SK-N-SH treated with all-trans-retinoic acid at 6 μM for 48 hours (cell line): ENCODE results near the gene G6PC1.
"Not testable (repeated sequence)": the region's sequence is repeated elsewhere in the genome, so short reads cannot be mapped to it uniquely, and the experiment has no call there.

ENCODE experiments used
- ATAC-seq: fragments of 200-7000 bp; cut with Tn5 transposase; 3 replicates; pipeline ENCODE4 v1.9.1; 2020; ENCODE audit warnings: mild to moderate bottlenecking, moderate library complexity
- ARNTL ChIP-seq: fragments of 450-650 bp; formaldehyde crosslinking; IDR thresholded peaks from 2 replicates; pipeline ENCODE4 v1.5.0; 2020; ENCODE audit warnings: low read depth, mild to moderate bottlenecking, moderate library complexity, borderline replicate concordance
- BACH2 ChIP-seq: fragments of 250-450 bp; sonication (Bioruptor Pico); IDR thresholded peaks from 2 replicates; pipeline ENCODE4 v1.9.0; 2021; ENCODE audit warnings: mild to moderate bottlenecking, borderline replicate concordance
- CSDC2 ChIP-seq: fragments of 250-450 bp; sonication (Bioruptor Pico); IDR thresholded peaks from 2 replicates; pipeline ENCODE4 v1.5.0; 2020; ENCODE audit warnings: mild to moderate bottlenecking, moderate library complexity
- ESRRG ChIP-seq: fragments of 250-450 bp; sonication (Bioruptor Pico); IDR thresholded peaks from 2 replicates; pipeline ENCODE4 v1.6.1; 2021; ENCODE audit warnings: mild to moderate bottlenecking
- GLIS3 ChIP-seq: fragments of 250-450 bp; sonication (Bioruptor Pico); IDR thresholded peaks from 2 replicates; pipeline ENCODE4 v1.5.0; 2020; ENCODE audit warnings: mild to moderate bottlenecking, moderate library complexity
- ISL1 ChIP-seq: fragments of 250-450 bp; sonication (Bioruptor Pico); IDR thresholded peaks from 2 replicates; pipeline ENCODE4 v2.1.2; 2022; ENCODE audit warnings: mild to moderate bottlenecking, moderate library complexity
- OSR1 ChIP-seq: fragments of 250-450 bp; sonication (Bioruptor Pico); IDR thresholded peaks from 2 replicates; pipeline ENCODE4 v1.8.0; 2022; ENCODE audit warnings: moderate library complexity, mild to moderate bottlenecking, inconsistent platforms
- PPARA ChIP-seq: fragments of 250-450 bp; sonication (Bioruptor Pico); IDR thresholded peaks from 2 replicates; pipeline ENCODE4 v1.5.0; 2020; ENCODE audit warnings: mild to moderate bottlenecking, borderline replicate concordance
- RARB ChIP-seq: fragments of 250-450 bp; sonication (Bioruptor Pico); IDR thresholded peaks from 2 replicates; pipeline ENCODE4 v1.8.0; 2021; ENCODE audit warnings: mild to moderate bottlenecking, moderate library complexity
- SNAI2 ChIP-seq: fragments of 250-450 bp; sonication (Bioruptor Pico); IDR thresholded peaks from 2 replicates; pipeline ENCODE4 v1.5.0; 2020; ENCODE audit warnings: mild to moderate bottlenecking, moderate library complexity
- TCF4 ChIP-seq: fragments of 250-450 bp; sonication (Bioruptor Pico); IDR thresholded peaks from 2 replicates; pipeline ENCODE4 v1.8.0; 2021; ENCODE audit warnings: mild to moderate bottlenecking, moderate library complexity, borderline replicate concordance
- TOX ChIP-seq: fragments of 250-450 bp; sonication (Bioruptor Pico); IDR thresholded peaks from 2 replicates; pipeline ENCODE4 v1.8.0; 2021; ENCODE audit warnings: mild to moderate bottlenecking, moderate library complexity, borderline replicate concordance
- ZC3H10 ChIP-seq: fragments of 250-450 bp; sonication (Bioruptor Pico); IDR thresholded peaks from 2 replicates; pipeline ENCODE4 v1.5.1; 2021; ENCODE audit warnings: mild to moderate bottlenecking, moderate library complexity
- ZFP3 ChIP-seq: fragments of 250-450 bp; sonication (Bioruptor Pico); IDR thresholded peaks from 2 replicates; pipeline ENCODE4 v1.5.0; 2020; ENCODE audit warnings: mild to moderate bottlenecking, moderate library complexity
- ZFP30 ChIP-seq: fragments of 450-650 bp; formaldehyde crosslinking; IDR thresholded peaks from 2 replicates; pipeline ENCODE4 v1.5.0; 2022; ENCODE audit warnings: mild to moderate bottlenecking, moderate library complexity
- ZNF565 ChIP-seq: fragments of 450-650 bp; formaldehyde crosslinking; conservative IDR thresholded peaks from 2 replicates; pipeline ENCODE4 v1.5.0; 2020; ENCODE audit warnings: low read depth, mild to moderate bottlenecking, moderate library complexity
- ZNF70 ChIP-seq: fragments of 450-650 bp; formaldehyde crosslinking; IDR thresholded peaks from 2 replicates; pipeline ENCODE4 v1.5.0; 2020; ENCODE audit warnings: mild to moderate bottlenecking, moderate library complexity
- ZNF8 ChIP-seq: fragments of 450-650 bp; formaldehyde crosslinking; IDR thresholded peaks from 2 replicates; pipeline ENCODE4 v1.5.0; 2020; ENCODE audit warnings: mild to moderate bottlenecking, moderate library complexity
- TF ChIP-seq, protein P1 (sequence below): fragments of 250-450 bp; sonication (Bioruptor Pico); IDR thresholded peaks from 2 replicates; pipeline ENCODE4 v1.5.1; 2021; ENCODE audit warnings: mild to moderate bottlenecking, moderate library complexity
- TF ChIP-seq, protein P2 (sequence below): fragments of 250-450 bp; sonication (Bioruptor Pico); IDR thresholded peaks from 2 replicates; pipeline ENCODE4 v1.5.0; 2020; ENCODE audit warnings: mild to moderate bottlenecking, moderate library complexity
- TF ChIP-seq, protein P3 (sequence below): fragments of 250-450 bp; sonication (Bioruptor Pico); IDR thresholded peaks from 2 replicates; pipeline ENCODE4 v1.8.0; 2021; ENCODE audit warnings: low read depth, mild to moderate bottlenecking, moderate library complexity, borderline replicate concordance
- TF ChIP-seq, protein P4 (sequence below): fragments of 250-450 bp; sonication (Bioruptor Pico); IDR thresholded peaks from 2 replicates; pipeline ENCODE4 v1.5.1; 2020; ENCODE audit warnings: low read depth, mild to moderate bottlenecking, moderate library complexity
- TF ChIP-seq, protein P5 (sequence below): fragments of 250-450 bp; sonication (Bioruptor Pico); IDR thresholded peaks from 2 replicates; pipeline ENCODE4 v1.8.0; 2020; ENCODE audit warnings: mild to moderate bottlenecking, moderate library complexity, borderline replicate concordance

G6PC1 gene

DNA sequence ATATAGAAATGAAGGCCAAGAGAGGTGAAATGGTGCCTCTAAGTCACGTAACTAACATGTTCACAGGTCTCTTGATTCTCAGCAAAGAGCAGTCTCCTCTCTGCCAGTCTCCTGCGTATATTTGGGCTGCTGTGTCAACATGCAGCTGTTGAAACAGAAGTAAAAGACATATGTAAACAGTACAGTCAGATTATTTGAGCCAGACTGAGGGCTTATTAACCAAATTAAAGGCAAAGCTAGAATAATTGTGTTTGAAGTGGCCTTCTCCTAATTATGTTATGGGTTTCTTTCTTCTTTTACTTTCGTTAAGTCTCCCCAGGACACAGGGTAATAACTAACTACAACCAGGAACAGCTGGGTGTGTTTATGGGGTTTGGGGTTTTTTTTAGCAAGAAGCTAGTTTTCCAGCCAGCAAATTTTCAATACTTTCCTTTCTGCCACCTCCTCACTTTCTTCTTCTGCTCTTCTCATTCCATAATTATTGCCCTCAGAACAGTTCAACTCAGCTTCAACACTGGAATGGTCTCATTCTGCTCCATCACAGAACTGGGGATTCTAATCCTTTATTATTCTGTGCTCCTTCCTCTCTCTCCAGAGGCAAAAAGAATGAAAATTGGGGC, 18.4 kb downstream of the G6PC1 start:
- no peak for ATAC-seq
- TF ChIP-seq, protein P1, sequence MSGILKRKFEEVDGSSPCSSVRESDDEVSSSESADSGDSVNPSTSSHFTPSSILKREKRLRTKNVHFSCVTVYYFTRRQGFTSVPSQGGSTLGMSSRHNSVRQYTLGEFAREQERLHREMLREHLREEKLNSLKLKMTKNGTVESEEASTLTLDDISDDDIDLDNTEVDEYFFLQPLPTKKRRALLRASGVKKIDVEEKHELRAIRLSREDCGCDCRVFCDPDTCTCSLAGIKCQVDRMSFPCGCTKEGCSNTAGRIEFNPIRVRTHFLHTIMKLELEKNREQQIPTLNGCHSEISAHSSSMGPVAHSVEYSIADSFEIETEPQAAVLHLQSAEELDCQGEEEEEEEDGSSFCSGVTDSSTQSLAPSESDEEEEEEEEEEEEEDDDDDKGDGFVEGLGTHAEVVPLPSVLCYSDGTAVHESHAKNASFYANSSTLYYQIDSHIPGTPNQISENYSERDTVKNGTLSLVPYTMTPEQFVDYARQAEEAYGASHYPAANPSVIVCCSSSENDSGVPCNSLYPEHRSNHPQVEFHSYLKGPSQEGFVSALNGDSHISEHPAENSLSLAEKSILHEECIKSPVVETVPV: no peak
- TF ChIP-seq, protein P2, sequence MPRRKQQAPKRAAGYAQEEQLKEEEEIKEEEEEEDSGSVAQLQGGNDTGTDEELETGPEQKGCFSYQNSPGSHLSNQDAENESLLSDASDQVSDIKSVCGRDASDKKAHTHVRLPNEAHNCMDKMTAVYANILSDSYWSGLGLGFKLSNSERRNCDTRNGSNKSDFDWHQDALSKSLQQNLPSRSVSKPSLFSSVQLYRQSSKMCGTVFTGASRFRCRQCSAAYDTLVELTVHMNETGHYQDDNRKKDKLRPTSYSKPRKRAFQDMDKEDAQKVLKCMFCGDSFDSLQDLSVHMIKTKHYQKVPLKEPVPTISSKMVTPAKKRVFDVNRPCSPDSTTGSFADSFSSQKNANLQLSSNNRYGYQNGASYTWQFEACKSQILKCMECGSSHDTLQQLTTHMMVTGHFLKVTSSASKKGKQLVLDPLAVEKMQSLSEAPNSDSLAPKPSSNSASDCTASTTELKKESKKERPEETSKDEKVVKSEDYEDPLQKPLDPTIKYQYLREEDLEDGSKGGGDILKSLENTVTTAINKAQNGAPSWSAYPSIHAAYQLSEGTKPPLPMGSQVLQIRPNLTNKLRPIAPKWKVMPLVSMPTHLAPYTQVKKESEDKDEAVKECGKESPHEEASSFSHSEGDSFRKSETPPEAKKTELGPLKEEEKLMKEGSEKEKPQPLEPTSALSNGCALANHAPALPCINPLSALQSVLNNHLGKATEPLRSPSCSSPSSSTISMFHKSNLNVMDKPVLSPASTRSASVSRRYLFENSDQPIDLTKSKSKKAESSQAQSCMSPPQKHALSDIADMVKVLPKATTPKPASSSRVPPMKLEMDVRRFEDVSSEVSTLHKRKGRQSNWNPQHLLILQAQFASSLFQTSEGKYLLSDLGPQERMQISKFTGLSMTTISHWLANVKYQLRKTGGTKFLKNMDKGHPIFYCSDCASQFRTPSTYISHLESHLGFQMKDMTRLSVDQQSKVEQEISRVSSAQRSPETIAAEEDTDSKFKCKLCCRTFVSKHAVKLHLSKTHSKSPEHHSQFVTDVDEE (CRISPR knock-in tag): no peak
- TF ChIP-seq PPARA (CRISPR knock-in tag) (no peak), BACH2 (CRISPR knock-in tag) (no peak), ISL1 (CRISPR knock-in tag) (no peak), RARB (no peak), ZC3H10 (no peak), TCF4 (CRISPR knock-in tag) (no peak), SNAI2 (CRISPR knock-in tag) (no peak), CSDC2 (no peak), ZNF70 (CRISPR knock-in tag) (no peak), ESRRG (no peak), ZFP30 (CRISPR knock-in tag) (no peak), ZNF565 (CRISPR knock-in tag) (no peak), ZFP3 (CRISPR knock-in tag) (no peak), GLIS3 (CRISPR knock-in tag) (no peak), OSR1 (CRISPR knock-in tag) (no peak)
- TF ChIP-seq, protein P3, sequence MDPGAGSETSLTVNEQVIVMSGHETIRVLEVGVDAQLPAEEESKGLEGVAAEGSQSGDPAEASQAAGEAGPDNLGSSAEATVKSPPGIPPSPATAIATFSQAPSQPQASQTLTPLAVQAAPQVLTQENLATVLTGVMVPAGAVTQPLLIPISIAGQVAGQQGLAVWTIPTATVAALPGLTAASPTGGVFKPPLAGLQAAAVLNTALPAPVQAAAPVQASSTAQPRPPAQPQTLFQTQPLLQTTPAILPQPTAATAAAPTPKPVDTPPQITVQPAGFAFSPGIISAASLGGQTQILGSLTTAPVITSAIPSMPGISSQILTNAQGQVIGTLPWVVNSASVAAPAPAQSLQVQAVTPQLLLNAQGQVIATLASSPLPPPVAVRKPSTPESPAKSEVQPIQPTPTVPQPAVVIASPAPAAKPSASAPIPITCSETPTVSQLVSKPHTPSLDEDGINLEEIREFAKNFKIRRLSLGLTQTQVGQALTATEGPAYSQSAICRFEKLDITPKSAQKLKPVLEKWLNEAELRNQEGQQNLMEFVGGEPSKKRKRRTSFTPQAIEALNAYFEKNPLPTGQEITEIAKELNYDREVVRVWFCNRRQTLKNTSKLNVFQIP (CRISPR knock-in tag): no peak
- TF ChIP-seq, protein P4, sequence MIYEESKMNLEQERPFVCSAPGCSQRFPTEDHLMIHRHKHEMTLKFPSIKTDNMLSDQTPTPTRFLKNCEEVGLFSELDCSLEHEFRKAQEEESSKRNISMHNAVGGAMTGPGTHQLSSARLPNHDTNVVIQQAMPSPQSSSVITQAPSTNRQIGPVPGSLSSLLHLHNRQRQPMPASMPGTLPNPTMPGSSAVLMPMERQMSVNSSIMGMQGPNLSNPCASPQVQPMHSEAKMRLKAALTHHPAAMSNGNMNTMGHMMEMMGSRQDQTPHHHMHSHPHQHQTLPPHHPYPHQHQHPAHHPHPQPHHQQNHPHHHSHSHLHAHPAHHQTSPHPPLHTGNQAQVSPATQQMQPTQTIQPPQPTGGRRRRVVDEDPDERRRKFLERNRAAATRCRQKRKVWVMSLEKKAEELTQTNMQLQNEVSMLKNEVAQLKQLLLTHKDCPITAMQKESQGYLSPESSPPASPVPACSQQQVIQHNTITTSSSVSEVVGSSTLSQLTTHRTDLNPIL (CRISPR knock-in tag): no peak

DNA sequence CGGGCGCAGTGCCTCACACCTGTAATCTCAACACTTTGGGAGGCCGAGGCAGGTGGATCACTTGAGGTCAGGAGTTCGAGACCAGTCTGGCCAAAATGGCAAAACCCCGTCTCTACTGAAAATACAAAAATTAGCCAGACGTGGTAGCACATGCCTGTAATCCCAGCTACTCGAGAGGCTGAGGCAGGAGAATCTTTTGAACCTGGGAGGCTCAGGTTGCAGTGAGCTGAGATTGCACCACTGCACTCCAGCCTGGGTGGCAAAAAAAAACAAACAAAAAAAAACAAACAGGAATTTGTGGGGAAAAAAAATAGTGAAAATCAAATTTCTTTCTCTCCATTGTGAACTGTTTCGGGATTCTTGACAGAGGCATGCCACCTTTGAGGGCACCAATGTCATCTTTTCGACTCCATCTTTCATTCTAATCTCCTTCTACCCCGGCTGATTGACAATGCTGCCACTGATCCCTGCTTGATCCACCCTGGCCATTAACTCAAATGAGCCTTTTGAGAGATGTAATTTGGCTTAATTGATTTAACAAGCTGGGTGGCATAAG, 19.0 kb downstream of the G6PC1 start:
- not testable (repeated sequence) for ATAC-seq

DNA sequence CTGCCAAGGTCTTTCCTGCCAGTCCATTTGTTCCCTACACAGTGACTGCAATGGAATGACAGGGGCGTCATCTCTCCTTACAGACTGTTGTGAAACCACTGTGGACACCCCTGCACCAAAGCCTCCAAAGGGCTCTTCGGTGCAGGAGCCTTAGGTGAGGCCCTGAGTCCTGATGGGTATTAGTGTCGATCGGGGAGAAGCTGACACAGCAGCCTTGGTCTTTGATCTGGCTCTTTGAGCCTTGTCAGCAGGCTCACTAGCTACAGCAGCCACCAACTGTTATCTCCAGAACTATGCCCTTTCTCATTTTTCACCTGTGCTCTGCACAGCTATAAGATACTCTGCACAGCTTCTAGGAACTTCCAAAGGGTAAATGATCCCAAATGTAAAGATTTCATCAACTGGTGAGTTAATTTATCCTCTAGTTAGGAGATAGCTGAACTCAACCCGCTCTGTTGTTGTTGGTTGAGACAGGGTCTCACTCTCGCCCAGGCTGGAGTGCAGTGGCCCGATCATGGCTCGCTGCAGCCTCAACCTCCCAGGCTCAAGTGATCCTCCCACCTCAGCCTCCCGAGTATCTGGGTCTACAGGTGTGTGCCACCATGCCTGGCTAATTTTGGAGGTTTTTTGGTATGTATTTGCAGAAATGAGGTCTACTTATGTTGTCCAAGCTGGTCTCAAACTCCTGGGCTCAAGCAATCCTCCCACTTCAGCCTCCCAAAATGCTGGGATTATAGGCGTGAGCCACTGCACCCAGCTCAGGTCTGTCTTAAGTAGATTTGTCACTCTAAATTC, 19.7 kb downstream of the G6PC1 start:
- no peak for TF ChIP-seq ZNF565 (CRISPR knock-in tag)
- no peak; the same call in 2 of the 3 replicates for ATAC-seq

DNA sequence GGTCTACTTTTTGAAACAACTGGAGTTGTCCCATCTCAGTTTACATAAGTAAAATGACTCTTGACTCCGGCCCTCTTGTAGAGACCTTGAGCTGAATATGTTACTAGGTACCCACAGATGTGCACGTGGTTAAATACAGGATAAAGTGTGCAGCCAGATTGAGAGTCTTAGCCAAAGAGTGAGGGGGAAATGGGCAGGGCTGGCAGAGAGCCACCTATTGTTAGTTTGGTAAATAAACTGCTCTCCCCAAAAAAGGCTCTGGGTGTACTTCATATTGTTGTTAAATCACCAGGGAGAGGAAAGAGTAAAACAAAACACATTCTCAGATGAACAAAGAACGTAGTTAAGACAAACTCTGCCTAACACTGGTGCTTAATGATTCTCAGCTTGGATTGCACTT, 20.3 kb downstream of the G6PC1 start:
- no peak for TF ChIP-seq ZNF565 (CRISPR knock-in tag)
- TF ChIP-seq ZFP30 (CRISPR knock-in tag): no peak
- ATAC-seq: no peak

DNA sequence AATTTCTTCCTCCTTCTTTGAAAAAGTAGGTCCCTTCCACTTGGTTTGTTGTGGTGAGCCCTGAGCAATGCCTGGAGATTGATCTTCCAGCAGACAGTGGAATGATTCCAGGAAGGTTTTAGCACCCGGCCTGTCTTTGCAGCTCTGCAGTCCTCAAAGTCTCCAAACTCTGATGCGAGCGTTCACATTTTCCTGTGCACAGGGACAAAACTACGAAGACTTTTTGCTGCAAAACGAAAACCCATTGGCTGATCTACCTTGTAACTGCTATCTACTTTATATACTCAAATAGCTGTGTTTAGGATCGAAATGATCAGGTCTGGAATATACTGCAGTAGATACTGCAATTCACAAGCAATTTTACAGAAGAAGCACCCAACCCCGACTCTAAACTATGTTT, 21.7 kb downstream of the G6PC1 start:
- ATAC-seq: no peak
- TF ChIP-seq ZNF70 (CRISPR knock-in tag) (no peak), ARNTL (no peak), ZNF565 (CRISPR knock-in tag) (no peak), TOX (CRISPR knock-in tag) (no peak), ZFP30 (CRISPR knock-in tag) (no peak), ZFP3 (CRISPR knock-in tag) (no peak), ISL1 (CRISPR knock-in tag) (no peak), PPARA (CRISPR knock-in tag) (no peak), RARB (no peak), BACH2 (CRISPR knock-in tag) (no peak), ZC3H10 (no peak), TCF4 (CRISPR knock-in tag) (no peak), ZNF8 (CRISPR knock-in tag) (no peak), ESRRG (no peak)
- TF ChIP-seq, protein P5, sequence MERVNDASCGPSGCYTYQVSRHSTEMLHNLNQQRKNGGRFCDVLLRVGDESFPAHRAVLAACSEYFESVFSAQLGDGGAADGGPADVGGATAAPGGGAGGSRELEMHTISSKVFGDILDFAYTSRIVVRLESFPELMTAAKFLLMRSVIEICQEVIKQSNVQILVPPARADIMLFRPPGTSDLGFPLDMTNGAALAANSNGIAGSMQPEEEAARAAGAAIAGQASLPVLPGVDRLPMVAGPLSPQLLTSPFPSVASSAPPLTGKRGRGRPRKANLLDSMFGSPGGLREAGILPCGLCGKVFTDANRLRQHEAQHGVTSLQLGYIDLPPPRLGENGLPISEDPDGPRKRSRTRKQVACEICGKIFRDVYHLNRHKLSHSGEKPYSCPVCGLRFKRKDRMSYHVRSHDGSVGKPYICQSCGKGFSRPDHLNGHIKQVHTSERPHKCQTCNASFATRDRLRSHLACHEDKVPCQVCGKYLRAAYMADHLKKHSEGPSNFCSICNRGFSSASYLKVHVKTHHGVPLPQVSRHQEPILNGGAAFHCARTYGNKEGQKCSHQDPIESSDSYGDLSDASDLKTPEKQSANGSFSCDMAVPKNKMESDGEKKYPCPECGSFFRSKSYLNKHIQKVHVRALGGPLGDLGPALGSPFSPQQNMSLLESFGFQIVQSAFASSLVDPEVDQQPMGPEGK: no peak
